H1 (cell line): Measurements from ENCODE around the gene RPRD2. TPM values are rescaled to one million over a fixed set of nuclear protein-coding genes. Genes with fewer than 3 reads are reported as not detected.

Experiments
- EZH2 ChIP-seq: fragments of 200-600 bp; sonication (generic); IDR thresholded peaks from 2 replicates; pipeline ENCODE4 v1.7.1; 2012; ENCODE audit warnings: low read depth, mild to moderate bottlenecking, moderate library complexity, low read length, inconsistent platforms; ENCODE audit not compliant: severe bottlenecking
- SP2 ChIP-seq: IDR thresholded peaks from 2 replicates; pipeline ENCODE4 v1.6.1; 2012; ENCODE audit warnings: mild to moderate bottlenecking, low read length, inconsistent platforms
- SUZ12 ChIP-seq: fragments of 200-600 bp; sonication (generic); IDR thresholded peaks from 2 replicates; pipeline ENCODE4 v1.6.1; 2012; ENCODE audit warnings: mild to moderate bottlenecking, inconsistent platforms, low read length, moderate library complexity, mixed read lengths
- polyA plus RNA-seq, 7 experiments: library from polyadenylated mRNA; depleted of rRNA in 3 of 7; stranded (reverse) in 5 of 7; unstranded in 2 of 7; fragments of >200 nt in 5 of 7; fragments of 200-250 nt in 2 of 7; gene quantifications; 1 replicate in 5 of 7; 2 replicates in 1 of 7; 4 replicates in 1 of 7; pipeline versions ENCODE4 v1.2.1 to v1.2.3, GENCODE V29; 2011 to 2013; ENCODE audit warnings: missing spikeins in 2 of 7, mixed read lengths in 2 of 7
- total RNA-seq: library from RNA; stranded (reverse); fragmentation: NEBNext Ultra II Directional; extraction: Animal tissue kit (Norgen Biotek cat#: 25700); gene quantifications from 2 replicates; pipeline ENCODE4 v1.2.1, GENCODE V29; 2021

RPRD2 gene
- total and polyA plus RNA-seq, 2 of the 8 experiments (the other 6 are each of a cell fraction or from before 2014, with no cell fraction given) = 14.4 to 32.4 TPM

- TF ChIP-seq SP2 = no peak
- no peak for TF ChIP-seq SUZ12
- no peak for TF ChIP-seq EZH2
Measured at GRCh38 chr1:150371110-150371509, 7.2 kb downstream of the RPRD2 start (continued).
